Trophoblast cell (in vitro differentiated cells and primary cell): ENCODE data around the gene CASZ1.

ENCODE experiments used
- DNase-seq, 2 donors: peaks; one replicate each; pipeline ENCODE4 v3.0.0-alpha.2; 2016
- H2AFZ ChIP-seq: 2 replicates; pipeline ENCODE4 v1.6.1; 2013; ENCODE audit warnings: low read length, moderate library complexity, mild to moderate bottlenecking; ENCODE audit not compliant: insufficient read depth, poor library complexity
- H2AK5ac ChIP-seq: 2 replicates; pipeline ENCODE4 v1.6.1; 2013; ENCODE audit warnings: mild to moderate bottlenecking, low read length
- H2BK120ac ChIP-seq: 2 replicates; pipeline ENCODE4 v1.6.1; 2013; ENCODE audit warnings: low read length, mild to moderate bottlenecking, moderate library complexity; ENCODE audit not compliant: insufficient read depth, poor library complexity
- H2BK12ac ChIP-seq: 2 replicates; pipeline ENCODE4 v1.6.1; 2013; ENCODE audit warnings: mild to moderate bottlenecking, low read length, moderate library complexity
- H2BK5ac ChIP-seq: 2 replicates; pipeline ENCODE4 v1.6.1; 2013; ENCODE audit warnings: low read length, low read depth, moderate library complexity, mild to moderate bottlenecking; ENCODE audit not compliant: poor library complexity
- H3K14ac ChIP-seq: 2 replicates; pipeline ENCODE4 v1.6.1; 2013; ENCODE audit warnings: mild to moderate bottlenecking, low read length
- H3K18ac ChIP-seq: 2 replicates; pipeline ENCODE4 v1.6.1; 2013; ENCODE audit warnings: mild to moderate bottlenecking, low read length
- H3K23ac ChIP-seq: 2 replicates; pipeline ENCODE4 v1.6.1; 2013; ENCODE audit warnings: low read length
- H3K27ac ChIP-seq: 2 replicates; pipeline ENCODE4 v1.5.1; 2013; ENCODE audit warnings: low read depth, mild to moderate bottlenecking, inconsistent platforms, low read length, moderate library complexity
- H3K27me3 ChIP-seq: 2 replicates; pipeline ENCODE4 v1.6.1; 2013; ENCODE audit warnings: inconsistent platforms, mild to moderate bottlenecking, low read length, moderate library complexity; ENCODE audit not compliant: insufficient read depth
- H3K36me3 ChIP-seq, 2 experiments: 1 replicate in 1 of 2; 2 replicates in 1 of 2; pipeline ENCODE4 v1.6.1; 2013; ENCODE audit warnings: low read length in 2 of 2, mild to moderate bottlenecking in 2 of 2, moderate library complexity in 1 of 2; ENCODE audit not compliant: insufficient read depth in 2 of 2, control insufficient read depth in 1 of 2
- H3K4ac ChIP-seq: 2 replicates; pipeline ENCODE4 v1.6.1; 2013; ENCODE audit warnings: low read depth, mild to moderate bottlenecking, low read length, moderate library complexity
- H3K4me1 ChIP-seq, 2 experiments: 1 replicate in 1 of 2; 2 replicates in 1 of 2; pipeline ENCODE4 v1.6.1; 2013; ENCODE audit warnings: low read length in 2 of 2, mild to moderate bottlenecking in 2 of 2, moderate library complexity in 1 of 2; ENCODE audit not compliant: insufficient read depth in 2 of 2, control insufficient read depth in 1 of 2
- H3K4me2 ChIP-seq: 2 replicates; pipeline ENCODE4 v1.6.1; 2013; ENCODE audit warnings: inconsistent platforms, mild to moderate bottlenecking, low read length, moderate library complexity
- H3K4me3 ChIP-seq: 2 replicates; pipeline ENCODE4 v1.5.1; 2013; ENCODE audit warnings: mild to moderate bottlenecking, low read depth, low read length, inconsistent platforms
- H3K79me1 ChIP-seq: one replicate; pipeline ENCODE4 v1.6.1; 2013; ENCODE audit warnings: low read length
- H3K79me2 ChIP-seq: 2 replicates; pipeline ENCODE4 v1.6.1; 2013; ENCODE audit warnings: low read length, mild to moderate bottlenecking; ENCODE audit not compliant: control insufficient read depth, insufficient read depth, poor library complexity
- H3K9ac ChIP-seq: 2 replicates; pipeline ENCODE4 v1.6.1; 2013; ENCODE audit warnings: mild to moderate bottlenecking, low read length
- H3K9me3 ChIP-seq: 2 replicates; pipeline ENCODE4 v1.6.1; 2013; ENCODE audit warnings: low read depth, mild to moderate bottlenecking, control low read depth, inconsistent platforms, low read length; ENCODE audit not compliant: insufficient read depth
- H4K12ac ChIP-seq: 2 replicates; pipeline ENCODE4 v1.6.1; 2013; ENCODE audit warnings: low read depth, mild to moderate bottlenecking, low read length, moderate library complexity
- H4K8ac ChIP-seq: 2 replicates; pipeline ENCODE4 v1.6.1; 2013; ENCODE audit warnings: low read depth, mild to moderate bottlenecking, low read length, moderate library complexity
- H4K91ac ChIP-seq: one replicate; pipeline ENCODE4 v1.6.1; 2013; ENCODE audit warnings: low read depth, mild to moderate bottlenecking, low read length, moderate library complexity
- WGBS: extraction: QIAGEN DNeasy Blood & Tissue Kit; methylation state at CpG from one replicate; pipeline ENCODE4 v1.1.7; 2013; ENCODE audit warnings: missing lambda C conversion rate; ENCODE audit not compliant: insufficient read length, insufficient coverage; ENCODE audit errors: extremely low coverage; 5-methylcytosine and 5-hydroxymethylcytosine counted together

The CASZ1 gene

GRCh38 chr1:10664251-10664650 lies 132.2 kb downstream of the CASZ1 start:
- Histone ChIP-seq H3K36me3 (no peaks in the 10 kb centered on the region), H3K79me1 (no peaks in the 10 kb centered on the region), H3K27ac (no peak overlapping the region), H3K14ac (no peak overlapping the region), H3K23ac (no peak overlapping the region), H3K4me2 (no peak overlapping the region), H3K9ac (no peak overlapping the region), H4K91ac (no peak overlapping the region), H2AFZ (no peak overlapping the region), H3K18ac (no peak overlapping the region), H2BK12ac (no peak overlapping the region), H3K79me2 (no peaks in the 10 kb centered on the region), H2AK5ac (no peak overlapping the region), H3K9me3 (peaks cover 8% of the 10 kb centered on the region), H3K4ac (no peak overlapping the region), H2BK5ac (no peak overlapping the region), H3K4me1 (peaks cover 0 to 2% of the 10 kb centered on the region in 2 experiments), H4K8ac (no peak overlapping the region), H3K27me3 (no peaks in the 10 kb centered on the region), H2BK120ac (no peak overlapping the region), H4K12ac (no peak overlapping the region), H3K4me3 (no peak overlapping the region)
- no CpG with 5 or more reads among the region's 15 CpGs for WGBS
- no peak for DNase-seq

- WGBS = no CpG with 5 or more reads among the region's 15 CpGs
- no peak overlapping the region for H3K9ac ChIP-seq
- H3K4ac ChIP-seq = no peak overlapping the region
- H4K91ac ChIP-seq = no peak overlapping the region
- no peak overlapping the region for H3K4me3 ChIP-seq
- no peak overlapping the region for H2AK5ac ChIP-seq
- H3K4me2 ChIP-seq = no peak overlapping the region
- H3K79me2 ChIP-seq = no peaks in the 10 kb centered on the region
- no peaks in the 10 kb centered on the region for H3K79me1 ChIP-seq
- H3K23ac ChIP-seq = no peak overlapping the region
- H4K12ac ChIP-seq = no peak overlapping the region
- no peak overlapping the region for H2BK12ac ChIP-seq
- H2BK120ac ChIP-seq = no peak overlapping the region
- H3K27ac ChIP-seq = no peak overlapping the region
- no peak overlapping the region for H2AFZ ChIP-seq
- no peaks in the 10 kb centered on the region for H3K27me3 ChIP-seq
- H3K14ac ChIP-seq = no peak overlapping the region
- peaks cover 8% of the 10 kb centered on the region for H3K9me3 ChIP-seq
- DNase-seq = no peak
- no peak overlapping the region for H3K18ac ChIP-seq
- H2BK5ac ChIP-seq = no peak overlapping the region
- H4K8ac ChIP-seq = no peak overlapping the region
- H3K36me3 ChIP-seq = no peaks in the 10 kb centered on the region
- peaks cover 0 to 2% of the 10 kb centered on the region in 2 experiments for H3K4me1 ChIP-seq
These were observed 132.8 kb downstream of the CASZ1 start for GRCh38 chr1:10663678-10664035.

- Histone ChIP-seq H3K9me3 (peaks cover 8% of the 10 kb centered on the region), H2AK5ac (no peak overlapping the region), H3K23ac (no peak overlapping the region), H3K79me2 (no peaks in the 10 kb centered on the region), H3K18ac (no peak overlapping the region), H3K4ac (no peak overlapping the region), H3K9ac (no peak overlapping the region), H3K36me3 (no peaks in the 10 kb centered on the region), H2BK5ac (no peak overlapping the region), H4K12ac (no peak overlapping the region), H3K4me2 (no peak overlapping the region), H4K8ac (no peak overlapping the region), H2BK12ac (no peak overlapping the region), H4K91ac (no peak overlapping the region), H2AFZ (no peak overlapping the region), H3K4me3 (no peak overlapping the region), H3K4me1 (peaks cover 0 to 2% of the 10 kb centered on the region in 2 experiments), H3K27ac (no peak overlapping the region), H3K27me3 (no peaks in the 10 kb centered on the region), H3K79me1 (no peaks in the 10 kb centered on the region), H3K14ac (no peak overlapping the region), H2BK120ac (no peak overlapping the region)
- no CpG with 5 or more reads among the region's 26 CpGs for WGBS
- no peak for DNase-seq
These were observed 133.4 kb downstream of the CASZ1 start for GRCh38 chr1:10662824-10663677.

GRCh38 chr1:10662090-10662688 lies 134.3 kb downstream of the CASZ1 start:
- Histone ChIP-seq H3K4me1 (peaks cover 0 to 2% of the 10 kb centered on the region in 2 experiments), H4K91ac (no peak overlapping the region), H3K27ac (no peak overlapping the region), H3K18ac (no peak overlapping the region), H2BK12ac (no peak overlapping the region), H3K4ac (no peak overlapping the region), H2AFZ (no peak overlapping the region), H2BK120ac (no peak overlapping the region), H4K12ac (no peak overlapping the region), H3K79me2 (no peaks in the 10 kb centered on the region), H3K9me3 (peaks cover 8% of the 10 kb centered on the region), H3K23ac (no peak overlapping the region), H3K36me3 (no peaks in the 10 kb centered on the region), H3K9ac (no peak overlapping the region), H2BK5ac (no peak overlapping the region), H2AK5ac (no peak overlapping the region), H4K8ac (no peak overlapping the region), H3K27me3 (no peaks in the 10 kb centered on the region), H3K79me1 (no peaks in the 10 kb centered on the region), H3K4me2 (no peak overlapping the region), H3K4me3 (no peak overlapping the region), H3K14ac (no peak overlapping the region)
- 100% methylated on average over 7 of the region's 8 CpGs for WGBS
- no peak for DNase-seq
